Activated effector memory CD4-positive, alpha-beta T cell treated with Interleukin-2 at 50 U/mL for 16 hours (primary cell): Measurements from ENCODE around the gene NPAS4.
"Not testable (repeated sequence)": the region's sequence is repeated elsewhere in the genome, so short reads cannot be mapped to it uniquely, and the experiment has no call there.

Experiments
- DNase-seq: peaks from one replicate; pipeline ENCODE4 v3.0.0-alpha.2; 2020

NPAS4 gene

DNA sequence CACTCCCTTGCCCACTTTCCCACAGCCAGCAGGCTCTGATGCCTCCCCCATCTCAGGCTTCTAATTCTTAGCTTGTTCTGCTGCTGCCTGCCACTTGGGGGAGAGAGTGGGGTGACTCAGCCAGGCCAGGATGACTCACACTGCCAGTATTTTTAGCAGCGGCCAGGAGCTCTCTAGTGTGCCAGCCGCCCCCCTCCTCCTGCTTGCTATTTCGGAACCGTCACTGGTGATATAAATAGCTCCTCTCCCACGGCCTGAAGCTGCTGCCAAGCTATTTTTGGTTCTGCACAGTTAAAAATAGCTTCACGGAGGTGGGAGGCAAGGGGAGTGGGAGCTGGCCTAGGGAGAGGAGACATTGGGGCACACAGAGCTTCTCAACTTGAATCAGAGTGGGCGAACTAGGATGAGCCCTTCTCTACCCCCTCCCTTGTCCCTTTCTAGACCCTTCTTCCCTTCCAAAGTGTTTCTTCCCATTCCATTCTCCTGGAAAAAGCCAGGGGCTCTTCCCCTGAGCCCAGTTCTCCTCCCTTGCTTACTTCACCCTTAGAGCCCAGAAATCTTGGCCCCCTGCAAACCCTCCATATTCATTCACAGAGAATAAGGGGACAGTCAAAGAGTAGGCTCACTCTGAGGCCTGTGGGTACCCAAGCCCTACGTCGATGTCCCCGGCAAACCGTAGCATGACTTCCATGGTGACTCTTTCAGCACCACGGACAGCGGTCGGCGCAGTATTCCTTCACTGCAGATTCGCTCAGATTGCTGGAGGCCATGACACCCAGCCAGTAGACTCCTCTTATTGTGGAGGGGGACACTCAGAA lies 2.5 kb upstream of the NPAS4 start:
- DNase-seq: peak; percentile 10

DNA sequence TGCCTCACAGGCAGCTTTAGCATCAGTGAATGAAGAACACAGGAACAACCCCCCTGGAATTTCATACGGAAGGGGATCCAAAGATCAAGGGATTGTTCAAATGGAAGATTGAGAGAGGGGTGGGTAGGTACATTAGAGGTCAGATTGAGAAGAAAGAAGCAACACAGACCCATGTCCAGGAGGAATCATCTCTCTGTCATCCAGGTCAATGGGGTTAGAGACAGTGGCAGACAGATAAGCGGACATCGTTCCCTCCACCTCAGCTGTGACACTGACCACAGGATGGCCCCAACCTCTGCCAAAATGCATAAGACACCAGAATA lies 1.9 kb upstream of the NPAS4 start:
- DNase-seq: no peak

DNA sequence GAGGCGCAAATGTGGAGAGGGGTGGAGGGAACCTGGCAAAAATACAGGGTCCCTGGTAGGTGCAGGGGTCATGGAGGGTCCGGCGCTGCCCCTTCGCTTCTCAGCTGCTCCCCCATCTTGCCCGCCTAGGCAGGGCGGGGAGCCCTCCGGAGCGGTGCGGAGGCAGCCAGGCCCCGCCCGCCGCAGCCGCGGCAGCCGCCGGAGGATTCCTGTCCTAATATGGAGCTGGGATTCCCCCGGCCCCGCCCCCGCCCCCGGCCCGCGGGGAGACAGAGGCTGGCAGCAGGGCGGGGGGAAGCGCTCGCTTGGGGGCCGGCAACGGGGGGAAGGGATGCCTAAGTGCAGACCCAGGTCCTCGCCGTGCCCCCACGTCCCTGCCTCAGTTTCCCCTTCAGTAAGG lies 1.0 kb upstream of the NPAS4 start:
- DNase-seq: no peak

DNA sequence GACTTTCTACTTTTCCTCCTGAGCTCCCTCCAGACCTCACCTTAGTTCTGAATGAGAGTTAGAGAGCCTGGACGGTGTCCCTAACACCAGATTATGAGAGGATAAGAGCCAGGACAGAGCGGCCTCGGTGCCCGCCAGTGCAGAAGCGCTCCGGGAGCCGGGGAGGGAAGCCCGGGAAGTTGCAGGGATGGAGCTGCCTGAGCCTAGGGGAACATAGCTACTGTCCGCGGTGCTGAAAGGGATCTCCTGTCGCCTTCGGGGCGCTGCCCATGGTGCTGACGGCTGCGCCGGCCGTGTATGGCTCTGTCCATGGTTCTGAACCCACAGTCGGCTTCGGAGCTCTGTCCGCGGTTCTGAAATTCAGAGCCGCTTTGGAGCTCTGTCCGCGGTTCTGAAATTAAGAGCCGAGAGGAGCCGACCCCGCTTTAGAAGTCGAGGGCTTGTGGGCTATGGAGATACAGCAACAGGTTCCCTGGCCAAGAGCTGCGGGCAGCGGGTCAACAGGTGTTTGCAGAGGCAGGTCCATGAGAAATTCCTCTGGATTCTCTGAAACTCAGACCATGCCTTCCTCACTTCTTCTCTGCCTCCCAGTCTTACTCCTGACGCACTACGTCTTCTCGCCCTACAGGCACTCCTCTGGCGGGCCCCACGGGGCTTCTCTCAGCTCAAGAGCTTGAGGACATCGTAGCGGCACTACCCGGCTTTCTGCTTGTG lies 814 bp downstream of the NPAS4 start:
- DNase-seq: peak; percentile 77

DNA sequence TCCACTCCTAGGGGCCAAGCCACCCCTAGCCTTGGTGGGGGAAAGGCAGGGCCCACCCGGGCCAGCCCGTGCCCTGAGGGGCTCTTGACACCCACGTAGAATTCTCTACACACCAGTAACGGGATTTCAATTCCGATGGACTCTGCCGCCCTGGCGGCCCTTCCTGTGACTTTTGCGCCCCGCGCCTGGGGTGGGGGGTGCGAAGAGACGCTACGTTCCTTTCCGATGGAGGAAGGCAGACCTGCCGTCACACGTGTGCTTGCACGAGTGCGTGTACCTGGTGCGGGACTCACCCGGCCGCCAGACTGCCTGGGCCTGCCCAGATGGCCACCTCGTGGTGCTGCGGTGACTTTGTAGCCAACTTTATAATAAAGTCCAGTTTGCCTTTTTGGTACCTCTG lies 5.5 kb downstream of the NPAS4 start:
- DNase-seq: no peak

DNA sequence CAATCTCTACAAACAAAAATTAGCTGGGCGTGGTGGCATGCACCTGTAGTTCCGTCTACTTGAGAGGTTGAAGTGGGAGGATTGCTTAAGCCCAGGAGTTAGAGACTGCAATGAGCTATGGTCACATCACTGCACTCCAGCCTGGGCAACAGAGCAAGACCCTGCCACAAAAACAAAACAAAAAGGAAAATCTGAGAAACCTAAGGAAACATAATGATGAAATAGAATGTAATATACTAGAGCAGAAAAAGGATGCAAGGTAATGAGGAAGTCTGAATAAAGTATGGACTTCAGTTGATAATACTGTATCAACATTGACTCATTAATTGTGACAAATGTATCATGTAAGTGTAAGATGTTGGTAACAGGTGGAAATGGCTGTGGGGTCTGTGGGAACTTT lies 8.1 kb downstream of the NPAS4 start:
- no peak for DNase-seq

DNA sequence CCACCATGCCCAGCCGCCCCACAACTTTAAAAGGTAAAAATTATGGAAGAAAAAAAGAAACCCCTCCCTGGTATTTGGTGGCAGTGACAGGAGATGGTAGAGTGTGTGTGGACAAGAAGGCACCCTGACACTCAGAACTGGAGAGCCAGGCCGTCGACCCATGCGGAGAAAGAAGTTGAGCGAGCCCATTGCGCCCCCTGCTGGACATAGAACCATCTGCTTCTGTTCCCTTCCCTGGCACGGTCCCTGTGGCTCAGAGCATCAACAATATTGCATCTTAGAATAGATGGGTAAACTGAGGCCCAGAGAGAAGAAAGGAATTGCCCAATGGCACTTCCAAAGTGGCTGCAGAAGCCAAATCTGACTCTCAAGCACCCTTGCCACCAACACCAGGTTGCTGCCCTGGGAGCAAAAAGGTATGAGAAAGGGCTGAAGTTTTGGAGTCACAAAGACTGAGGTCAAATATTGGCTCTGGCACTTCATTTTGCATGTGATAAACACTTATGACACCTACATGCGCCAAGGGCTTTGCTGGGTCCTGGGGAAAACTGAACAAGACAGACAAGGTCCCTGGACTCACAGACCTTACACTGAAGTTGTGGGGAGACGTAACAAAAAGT lies 9.3 kb downstream of the NPAS4 start:
- peak; percentile 48 for DNase-seq

DNA sequence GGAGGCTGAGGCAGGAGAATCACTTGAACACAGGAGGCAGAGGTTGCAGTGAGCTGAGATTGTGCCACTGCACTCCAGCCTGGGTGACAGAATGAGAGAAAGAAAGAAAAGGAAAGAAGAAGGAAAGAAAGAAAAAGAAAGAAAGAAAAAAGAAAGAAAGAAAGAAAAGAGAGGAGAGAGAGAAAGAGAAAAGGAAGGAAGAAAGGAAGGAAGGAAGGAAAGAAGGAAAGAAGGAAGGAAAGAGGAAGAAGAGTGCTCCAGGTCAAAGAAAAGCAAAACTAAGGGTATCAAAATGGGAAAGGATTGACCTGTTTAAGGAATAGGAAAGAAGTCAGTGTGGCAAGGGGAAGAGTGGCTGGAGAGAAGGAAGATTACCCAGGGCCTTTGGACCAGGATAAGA lies 10.5 kb downstream of the NPAS4 start:
- not testable (repeated sequence) for DNase-seq

DNA sequence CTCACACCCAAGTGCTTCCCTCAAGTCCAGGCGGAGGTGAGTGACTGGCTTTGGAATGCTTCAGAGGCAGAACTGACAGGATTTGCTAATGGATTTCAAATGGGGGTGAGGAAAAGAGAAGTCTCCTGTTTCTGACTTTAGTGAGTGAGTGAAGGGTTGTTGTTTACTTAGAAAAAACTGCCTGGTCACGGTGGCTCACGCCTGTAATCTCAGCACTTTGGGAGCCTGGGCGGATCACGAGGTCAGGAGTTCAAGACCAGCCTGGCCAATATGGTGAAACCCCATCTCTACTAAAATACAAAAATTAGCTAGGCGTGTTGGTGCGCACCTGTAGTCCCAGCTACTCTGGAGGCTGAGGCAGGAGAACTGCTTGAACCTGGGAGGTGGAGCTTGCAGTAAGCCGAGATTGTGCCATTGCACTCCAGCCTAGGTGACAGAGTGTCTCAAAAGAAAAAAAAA lies 11.1 kb downstream of the NPAS4 start:
- DNase-seq: not testable (repeated sequence)

DNA sequence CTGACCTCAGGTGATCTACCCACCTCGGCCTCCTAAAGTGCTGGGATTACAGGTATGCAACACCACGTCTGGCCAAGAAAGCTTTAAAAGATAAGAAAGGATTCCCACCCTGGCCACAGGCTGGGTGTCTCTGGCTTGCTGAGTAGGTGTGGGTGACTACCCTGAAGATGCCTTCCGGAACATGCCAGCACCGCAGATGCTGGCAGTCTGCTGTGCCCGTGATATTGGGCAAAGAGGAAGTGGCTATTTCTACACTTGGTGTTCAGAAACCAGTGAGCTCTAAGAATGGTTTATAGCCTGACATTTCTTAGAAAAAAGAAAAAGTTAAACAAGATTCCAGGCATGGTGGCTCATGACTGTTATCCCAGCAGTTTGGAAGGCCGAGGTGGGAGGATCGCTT lies 11.8 kb downstream of the NPAS4 start:
- DNase-seq: no peak

DNA sequence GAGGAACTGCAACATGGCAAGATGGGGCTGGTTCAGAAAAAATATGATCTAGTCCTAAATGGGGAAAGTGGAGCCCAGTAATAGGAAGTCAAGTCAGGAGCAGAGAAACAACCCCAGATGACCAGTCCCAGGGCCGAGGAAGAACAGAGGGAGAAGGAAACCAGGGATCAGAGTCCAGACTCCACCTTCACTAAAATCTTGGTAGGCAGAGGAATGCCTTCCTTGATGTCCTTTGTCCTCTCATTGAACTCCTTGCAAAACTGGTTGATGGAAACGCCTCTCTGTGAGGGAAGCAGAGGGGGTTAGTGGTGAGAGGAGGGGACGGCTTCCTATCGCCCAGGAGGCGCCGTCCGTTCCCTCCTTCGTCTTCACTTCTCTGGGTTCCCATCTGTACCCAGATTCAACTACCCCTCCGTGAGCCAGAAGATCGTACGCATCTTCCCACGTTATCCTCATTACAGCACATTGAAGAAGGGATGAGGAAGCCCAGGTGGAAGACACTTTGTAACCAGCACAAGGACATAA lies 17.2 kb downstream of the NPAS4 start:
- no peak for DNase-seq

DNA sequence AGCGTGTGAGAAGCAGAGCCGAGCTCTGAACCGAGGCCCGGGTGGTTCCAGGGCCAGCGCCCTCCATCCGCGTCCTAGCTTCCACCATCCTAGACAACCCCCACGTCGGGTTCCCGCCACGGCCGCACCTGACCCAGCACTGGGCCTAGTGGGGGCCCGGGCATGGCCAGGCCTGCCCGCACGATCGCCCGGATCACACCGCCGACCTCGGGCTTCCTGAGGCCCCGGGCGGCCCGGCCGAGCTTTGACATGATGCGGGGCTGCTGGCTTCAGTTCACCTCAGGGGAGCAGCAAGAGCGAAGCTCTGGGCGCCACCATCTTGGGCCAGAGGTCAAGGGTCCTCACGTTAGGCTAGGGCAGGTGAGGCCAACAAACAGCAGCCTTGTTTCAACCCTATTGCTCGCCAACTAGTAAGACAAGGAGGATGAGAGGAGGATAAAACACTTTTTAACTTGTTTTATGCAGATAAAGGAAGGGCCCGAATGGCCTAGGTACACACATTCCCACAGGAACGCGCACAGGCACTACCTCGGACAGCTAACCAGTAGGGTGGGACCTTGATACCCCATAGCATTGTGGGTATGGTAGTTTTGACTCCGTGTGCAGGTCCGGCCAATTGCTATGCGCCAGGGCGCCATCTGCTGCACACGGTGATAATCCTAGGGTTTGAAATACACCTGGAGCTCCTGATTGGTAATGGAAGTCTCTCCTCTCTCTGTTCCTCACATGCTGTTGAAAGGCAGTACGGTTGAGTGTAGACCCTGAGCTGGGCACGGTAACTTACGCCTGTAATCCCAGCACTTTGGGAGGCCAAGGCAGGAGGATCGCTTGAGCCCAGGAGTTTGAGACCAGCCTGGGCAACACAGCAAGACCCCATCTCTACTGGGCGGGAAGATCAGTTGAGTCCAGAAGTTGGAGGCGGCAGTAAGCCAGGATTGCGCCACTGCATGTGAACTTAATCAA lies 17.9 kb downstream of the NPAS4 start, which contains the start of gene MRPL11:
MRPL11 (minus strand) TSS at position 345 of the 963 bp plus-strand sequence; CDS start at position 251, 94 bp downstream.
- peak; percentile 84 for DNase-seq

DNA sequence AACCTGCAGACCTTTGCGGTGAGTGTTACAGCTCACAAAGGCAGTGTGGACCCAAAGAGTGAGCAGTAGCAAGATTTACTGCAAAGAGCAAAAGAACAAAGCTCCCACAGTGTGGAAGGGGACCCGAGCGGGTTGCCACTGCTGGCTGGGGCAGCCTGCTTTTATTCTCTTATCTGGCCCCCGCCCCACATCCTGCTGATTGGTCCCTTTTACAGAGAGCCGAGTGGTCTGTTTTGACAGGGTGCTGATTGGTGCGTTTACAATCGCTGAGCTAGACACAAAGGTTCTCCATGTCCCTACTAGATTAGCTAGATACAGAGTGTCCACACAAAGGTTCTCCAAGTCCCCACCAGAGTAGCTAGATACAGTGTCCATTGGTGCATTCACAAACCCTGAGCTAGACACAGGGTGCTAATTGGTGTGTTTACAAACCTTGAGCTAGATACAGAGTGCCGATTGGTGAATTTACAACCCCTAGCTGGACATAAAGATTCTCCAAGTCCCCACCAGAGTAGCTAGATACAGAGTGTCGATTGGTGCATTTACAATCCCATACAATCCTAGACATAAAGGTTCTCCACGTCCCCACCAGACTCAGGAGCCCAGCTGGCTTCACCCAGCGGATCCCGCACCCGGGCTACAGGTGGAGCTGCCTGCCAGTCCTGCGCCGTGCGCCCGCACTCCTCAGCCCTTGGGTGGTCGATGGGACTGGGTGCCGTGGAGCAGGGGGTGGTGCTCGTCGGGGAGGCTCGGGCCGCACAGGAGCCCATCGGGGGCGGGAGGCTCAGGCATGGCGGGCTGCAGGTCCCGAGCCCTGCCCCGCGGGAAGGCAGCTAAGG lies 19.5 kb downstream of the NPAS4 start:
- DNase-seq: not testable (repeated sequence)

DNA sequence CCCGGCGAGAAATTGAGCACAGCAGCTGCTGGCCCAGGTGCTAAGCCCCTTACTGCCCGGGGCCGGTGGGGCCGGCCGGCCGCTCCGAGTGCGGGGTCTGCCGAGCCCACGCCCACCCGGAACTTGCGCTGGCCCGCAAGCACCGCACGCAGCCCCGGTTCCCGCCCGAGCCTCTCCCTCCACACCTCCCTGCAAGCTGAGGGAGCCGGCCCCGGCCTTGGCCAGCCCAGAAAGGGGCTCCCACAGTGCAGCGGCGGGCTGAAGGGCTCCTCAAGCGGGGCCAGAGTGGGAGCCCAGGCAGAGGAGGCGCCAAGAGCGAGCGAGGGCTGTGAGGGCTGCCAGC lies 20.1 kb downstream of the NPAS4 start:
- DNase-seq: not testable (repeated sequence)

DNA sequence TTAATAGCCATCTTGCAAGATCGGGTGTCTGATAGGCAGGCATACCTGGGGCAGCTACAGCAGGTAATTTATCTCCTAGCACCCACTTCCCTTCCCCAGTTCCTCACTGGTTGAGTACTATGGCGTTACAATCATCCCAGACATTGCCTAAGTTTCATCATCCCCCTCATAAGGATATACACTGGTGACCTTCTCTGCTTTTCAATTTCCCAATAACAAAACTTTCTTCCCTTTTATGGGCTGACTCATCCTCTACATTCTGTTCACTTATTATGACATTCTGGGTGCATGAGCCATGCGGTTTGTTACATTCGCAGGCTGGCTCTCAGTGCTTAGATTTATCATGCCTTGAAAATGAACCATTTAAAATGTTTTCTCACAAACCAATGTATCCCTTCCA lies 22.8 kb downstream of the NPAS4 start:
- DNase-seq: no peak

DNA sequence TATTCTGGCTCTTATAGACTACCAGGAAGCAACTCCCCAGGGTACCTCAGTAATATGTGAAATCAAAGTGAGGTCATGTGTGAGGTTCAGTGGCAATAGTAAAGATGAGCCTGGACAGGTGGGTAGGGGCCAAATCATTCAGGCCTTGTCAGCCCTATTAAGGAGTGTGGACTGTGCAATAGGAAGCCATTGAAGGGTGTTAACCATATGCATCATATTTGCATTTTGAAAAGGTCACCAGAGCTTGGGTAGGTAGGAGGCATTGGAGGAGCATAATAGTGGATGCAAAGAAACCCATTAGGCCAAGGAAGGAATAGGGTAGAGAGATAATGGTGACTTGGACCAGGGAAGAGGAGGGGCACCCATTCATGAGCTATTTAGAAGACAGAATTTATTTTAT lies 26.2 kb downstream of the NPAS4 start:
- no peak for DNase-seq

DNA sequence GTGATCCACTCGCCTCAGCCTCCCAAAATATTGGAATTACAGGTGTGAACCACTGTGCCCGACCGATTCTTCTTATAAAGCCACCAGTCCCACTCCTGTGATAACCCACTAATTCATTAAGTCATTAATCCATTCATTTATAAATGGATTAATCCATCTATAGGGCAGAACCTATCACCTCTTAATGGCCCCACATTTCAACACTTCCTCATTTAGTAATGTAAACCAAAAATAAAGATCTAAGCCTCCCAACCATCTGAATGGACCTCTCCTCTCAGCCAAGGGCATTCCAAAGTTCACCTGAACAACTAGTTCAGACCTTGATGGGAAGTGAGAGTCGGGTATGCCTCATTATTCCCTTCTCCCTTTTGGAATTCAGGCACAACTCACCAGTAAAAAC lies 27.7 kb downstream of the NPAS4 start:
- no peak for DNase-seq

DNA sequence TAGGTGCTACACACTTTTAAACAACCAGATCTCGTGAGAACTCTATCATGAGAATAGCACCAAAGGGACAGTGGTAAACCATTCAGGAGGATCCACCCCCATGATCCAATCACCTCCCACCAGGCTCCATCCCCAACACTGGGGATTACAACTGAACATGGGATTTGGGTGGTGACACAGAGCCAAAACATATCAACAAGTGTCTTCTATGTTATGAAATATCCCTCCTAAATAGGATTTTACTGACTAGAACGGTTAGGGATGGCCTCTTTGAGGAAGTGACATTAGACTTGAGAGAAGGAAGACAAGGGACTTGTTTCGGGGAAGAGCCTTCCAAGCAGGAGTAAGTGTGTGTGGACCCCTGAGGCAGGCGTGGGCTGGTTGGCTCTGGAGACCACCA lies 29.7 kb downstream of the NPAS4 start:
- no peak for DNase-seq

DNA sequence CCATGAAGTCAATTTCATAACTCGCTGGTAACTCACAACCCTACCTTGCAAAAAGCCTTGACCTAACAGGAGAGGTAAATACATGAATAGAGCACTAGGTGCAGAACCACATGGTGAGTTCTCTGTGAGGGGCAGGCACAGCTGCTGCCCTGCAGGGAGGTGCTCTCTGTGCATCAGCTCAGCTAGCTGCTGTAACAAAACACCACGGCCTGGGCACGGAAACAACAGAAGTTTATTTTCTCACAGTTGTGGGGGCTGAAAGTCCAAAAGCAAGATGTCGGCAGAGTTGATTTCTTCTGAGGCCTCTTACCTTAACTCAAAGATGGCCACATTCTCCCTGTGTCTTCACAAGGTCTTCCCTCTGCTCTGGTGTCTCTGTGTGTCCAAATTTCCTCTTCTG lies 30.8 kb downstream of the NPAS4 start:
- DNase-seq: no peak

DNA sequence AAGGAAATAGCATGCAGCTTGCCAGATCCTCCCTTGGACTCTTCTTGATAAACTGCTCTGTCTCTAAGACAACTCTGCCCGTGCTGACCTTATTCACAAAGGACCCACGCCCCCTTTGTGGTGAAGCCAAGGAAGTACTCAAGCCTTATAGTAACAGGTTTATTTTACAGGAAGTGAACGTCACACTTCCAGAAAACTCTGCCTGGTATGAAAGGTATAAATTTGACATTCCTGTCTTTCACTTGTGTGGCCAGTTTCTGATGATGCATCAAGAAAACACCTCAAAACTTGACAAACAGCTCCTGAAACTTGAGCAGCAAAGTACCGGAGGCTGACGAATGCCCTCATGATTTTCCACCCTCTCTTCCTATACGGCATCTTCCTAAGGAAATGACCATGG lies 33.4 kb downstream of the NPAS4 start:
- no peak for DNase-seq

DNA sequence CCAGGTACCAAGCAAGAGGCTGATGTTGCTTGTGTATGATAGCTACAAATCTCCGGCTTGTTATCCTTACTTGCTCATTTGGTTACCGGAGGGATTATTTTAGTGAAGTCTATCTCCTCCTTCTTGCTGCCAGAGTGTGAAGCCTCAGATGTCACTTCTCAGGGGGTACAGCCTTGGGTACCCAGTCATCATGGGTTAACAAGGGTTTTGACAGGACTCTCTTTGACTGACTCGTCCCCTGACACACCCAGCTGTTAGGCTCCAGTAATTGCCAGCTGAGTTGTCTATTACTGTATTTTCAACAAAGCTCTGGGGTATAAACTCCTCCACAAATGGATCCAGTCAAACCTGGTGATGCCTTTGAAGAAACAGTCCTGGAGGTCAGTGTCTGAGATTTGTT lies 34.0 kb downstream of the NPAS4 start:
- no peak for DNase-seq

DNA sequence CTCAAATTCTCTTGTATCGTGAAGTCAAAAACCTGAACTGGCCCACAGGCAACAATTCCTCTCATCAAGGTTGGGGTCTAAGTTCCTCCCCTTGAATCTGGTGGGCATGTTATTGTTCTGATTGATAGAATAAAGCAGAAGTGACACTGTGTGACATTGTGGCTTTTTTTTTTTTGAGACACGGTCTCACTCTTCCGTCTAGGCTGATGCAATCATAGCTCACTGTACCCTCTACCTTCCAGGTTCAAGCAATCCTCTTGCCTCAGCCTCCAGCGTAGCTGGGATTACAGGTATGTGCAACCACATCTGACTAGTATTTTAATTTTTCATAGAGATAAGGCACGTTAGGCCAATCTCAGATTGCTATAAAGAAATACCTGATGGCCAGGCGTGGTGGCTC lies 37.0 kb downstream of the NPAS4 start:
- DNase-seq: no peak
